Measurements from ENCODE around the gene KIAA1755.

DNA sequence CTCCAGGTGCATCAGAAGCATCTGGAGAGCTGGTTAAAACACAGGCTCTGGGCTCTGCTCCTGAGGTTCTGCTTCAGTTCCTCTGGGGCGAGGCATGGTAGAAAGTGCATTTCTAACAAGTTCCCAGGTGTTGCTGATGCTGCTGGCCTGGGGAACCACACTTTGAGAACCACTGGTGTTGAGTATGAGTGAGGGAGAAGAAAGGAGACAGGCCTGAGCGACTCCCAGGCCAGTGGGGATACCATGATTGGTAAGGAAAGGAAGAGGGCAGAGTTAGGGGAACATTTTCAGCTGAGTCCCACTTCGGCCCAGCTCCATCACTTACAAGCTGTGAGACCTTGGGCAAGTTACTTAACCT is 36.8 kb downstream of the KIAA1755 start:
- TF ChIP-seq POLR2A (IDR thresholded peaks at IDR 0.05; ENCODE audit: low read length) (no peak), GATA1 (IDR thresholded peaks at IDR 0.05; ENCODE audit: low read depth, low read length) (no peak)

Data from erythroblast (primary cell).